D721Med (cell line): ENCODE data around the gene LRRC56.

Experiments
- DNase-seq: peaks from one replicate; pipeline ENCODE4 v3.0.0; 2011; ENCODE audit warnings: low spot score; ENCODE audit not compliant: insufficient read length
- FAIRE-seq: peaks from 2 replicates; lab custom pipeline; 2011; peaks lifted over from hg19 to GRCh38; lab: Jason Lieb, UNC
- TF ChIP-seq, protein P1 (sequence below): IDR thresholded peaks from 2 replicates; pipeline ENCODE4 v1.5.1; 2012; ENCODE audit warnings: mild to moderate bottlenecking, control low read depth; ENCODE audit not compliant: insufficient read depth; ENCODE audit errors: missing control alignments

LRRC56 gene

DNA sequence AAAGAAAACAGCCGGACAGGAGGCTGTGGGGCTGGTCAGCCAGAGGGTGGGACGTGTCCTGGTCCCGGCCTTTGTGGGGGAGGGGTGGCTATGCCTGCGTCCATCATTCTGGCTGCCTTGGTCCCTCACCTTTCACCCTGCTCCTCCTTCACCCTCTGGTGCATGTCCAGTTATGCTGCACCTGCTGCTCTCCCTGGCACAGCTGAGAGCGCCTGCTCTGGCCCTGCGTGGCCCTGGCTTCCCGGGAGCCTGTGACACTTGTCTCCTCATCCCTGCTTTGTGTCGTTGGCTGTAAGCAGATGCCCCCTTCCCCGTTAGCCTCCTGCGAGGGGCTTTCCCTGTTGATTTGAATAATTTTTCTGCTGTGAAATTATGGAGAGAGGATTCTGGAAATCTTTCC, 55.6 kb downstream of the LRRC56 start:
- TF ChIP-seq, protein P1, sequence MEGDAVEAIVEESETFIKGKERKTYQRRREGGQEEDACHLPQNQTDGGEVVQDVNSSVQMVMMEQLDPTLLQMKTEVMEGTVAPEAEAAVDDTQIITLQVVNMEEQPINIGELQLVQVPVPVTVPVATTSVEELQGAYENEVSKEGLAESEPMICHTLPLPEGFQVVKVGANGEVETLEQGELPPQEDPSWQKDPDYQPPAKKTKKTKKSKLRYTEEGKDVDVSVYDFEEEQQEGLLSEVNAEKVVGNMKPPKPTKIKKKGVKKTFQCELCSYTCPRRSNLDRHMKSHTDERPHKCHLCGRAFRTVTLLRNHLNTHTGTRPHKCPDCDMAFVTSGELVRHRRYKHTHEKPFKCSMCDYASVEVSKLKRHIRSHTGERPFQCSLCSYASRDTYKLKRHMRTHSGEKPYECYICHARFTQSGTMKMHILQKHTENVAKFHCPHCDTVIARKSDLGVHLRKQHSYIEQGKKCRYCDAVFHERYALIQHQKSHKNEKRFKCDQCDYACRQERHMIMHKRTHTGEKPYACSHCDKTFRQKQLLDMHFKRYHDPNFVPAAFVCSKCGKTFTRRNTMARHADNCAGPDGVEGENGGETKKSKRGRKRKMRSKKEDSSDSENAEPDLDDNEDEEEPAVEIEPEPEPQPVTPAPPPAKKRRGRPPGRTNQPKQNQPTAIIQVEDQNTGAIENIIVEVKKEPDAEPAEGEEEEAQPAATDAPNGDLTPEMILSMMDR, result no peak
- DNase-seq, result no peak
- no peak for FAIRE-seq

DNA sequence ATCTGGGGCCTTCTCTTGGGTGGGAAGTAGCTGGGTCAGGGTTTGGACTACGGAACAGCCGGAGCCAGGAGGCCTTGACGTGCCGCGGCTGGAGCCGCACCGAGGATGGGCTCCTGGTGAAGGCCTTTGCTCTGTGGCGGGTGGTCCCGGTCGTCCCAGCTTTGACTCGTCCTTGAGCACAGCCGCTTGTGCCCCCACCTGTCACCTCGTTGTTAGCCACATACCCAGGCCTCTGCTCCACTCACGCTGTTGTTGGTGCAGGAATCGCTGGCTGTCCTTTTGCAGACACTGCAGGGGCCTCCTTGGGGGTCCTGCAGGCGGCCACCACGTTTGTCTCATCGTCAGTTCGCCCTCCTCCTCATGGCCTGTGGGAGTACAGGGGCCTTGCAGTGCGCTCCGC, 56.0 kb downstream of the LRRC56 start:
- TF ChIP-seq, protein P1, result no peak
- FAIRE-seq (no peak), DNase-seq (no peak)

DNA sequence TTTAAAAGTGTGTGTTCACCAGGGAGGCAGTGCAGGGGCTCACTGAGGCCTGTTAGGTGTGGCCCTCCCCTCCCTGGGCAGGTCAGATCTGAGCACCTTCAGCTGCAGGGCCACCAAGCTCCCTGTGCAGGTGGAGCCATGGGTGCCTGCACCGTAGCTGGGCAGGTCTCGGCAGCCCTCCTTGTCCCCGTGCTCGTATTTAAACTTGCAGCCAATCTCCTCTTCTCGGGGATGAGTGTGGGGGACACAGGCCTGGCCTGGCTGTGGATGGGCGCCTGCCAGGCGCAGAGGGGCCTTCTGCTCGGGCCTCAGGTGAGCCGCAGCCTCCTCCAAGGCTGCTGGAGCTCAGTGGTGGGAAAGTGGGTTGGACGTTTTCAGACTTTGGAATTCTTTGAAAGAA, 58.1 kb downstream of the LRRC56 start:
- FAIRE-seq (no peak), DNase-seq (no peak)
- TF ChIP-seq, protein P1, result no peak

DNA sequence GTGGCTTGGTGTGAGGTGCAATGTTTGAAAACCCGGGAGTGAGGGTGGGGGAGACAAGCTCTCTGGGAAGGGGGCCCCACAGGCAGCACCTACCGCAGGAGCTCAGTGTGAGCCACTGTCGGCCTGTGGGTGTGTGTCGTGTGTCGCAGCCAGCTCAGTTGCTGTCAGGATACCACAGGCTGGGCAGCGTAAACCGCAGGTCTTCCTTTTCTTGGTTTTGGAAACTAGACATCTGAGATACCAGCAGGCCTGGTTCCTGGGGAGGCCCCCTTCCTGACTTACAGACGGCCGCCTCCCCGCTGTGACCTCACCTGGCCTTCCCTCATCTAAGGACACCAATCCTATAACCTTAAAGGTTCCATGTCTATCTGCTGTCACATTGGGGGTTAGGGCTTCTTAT, 59.0 kb downstream of the LRRC56 start:
- TF ChIP-seq, protein P1, result no peak
- DNase-seq, result no peak
- no peak for FAIRE-seq

DNA sequence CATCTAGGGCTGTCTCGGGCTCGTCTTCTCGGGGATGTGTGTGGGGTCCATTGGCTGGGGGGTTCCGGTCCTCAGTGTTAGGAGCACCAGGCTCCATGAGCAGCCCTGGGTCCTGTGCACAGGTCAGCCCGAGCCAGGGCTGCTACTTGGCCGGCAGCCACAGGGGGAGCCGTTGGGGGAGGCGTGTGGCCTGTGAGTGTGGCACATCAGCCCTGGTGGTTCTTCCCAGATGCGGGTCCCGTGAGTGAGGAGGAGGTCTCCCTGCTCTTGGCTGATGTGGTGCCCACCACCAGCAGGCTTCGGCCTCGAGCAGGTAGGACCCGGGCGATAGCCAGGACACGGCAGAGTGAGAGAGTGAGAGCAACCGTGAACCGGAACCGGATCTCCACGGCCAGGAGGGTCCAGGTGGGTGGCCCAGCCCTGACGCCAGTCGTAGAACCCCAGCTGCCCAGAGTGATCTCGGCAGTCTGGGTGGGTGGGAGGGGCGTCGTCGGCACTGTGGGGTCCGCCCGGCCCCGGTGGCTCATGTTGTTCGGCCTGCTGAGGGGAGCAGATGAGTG, 59.9 kb downstream of the LRRC56 start:
- TF ChIP-seq, protein P1, result no peak
- no peak for DNase-seq
- no peak for FAIRE-seq

DNA sequence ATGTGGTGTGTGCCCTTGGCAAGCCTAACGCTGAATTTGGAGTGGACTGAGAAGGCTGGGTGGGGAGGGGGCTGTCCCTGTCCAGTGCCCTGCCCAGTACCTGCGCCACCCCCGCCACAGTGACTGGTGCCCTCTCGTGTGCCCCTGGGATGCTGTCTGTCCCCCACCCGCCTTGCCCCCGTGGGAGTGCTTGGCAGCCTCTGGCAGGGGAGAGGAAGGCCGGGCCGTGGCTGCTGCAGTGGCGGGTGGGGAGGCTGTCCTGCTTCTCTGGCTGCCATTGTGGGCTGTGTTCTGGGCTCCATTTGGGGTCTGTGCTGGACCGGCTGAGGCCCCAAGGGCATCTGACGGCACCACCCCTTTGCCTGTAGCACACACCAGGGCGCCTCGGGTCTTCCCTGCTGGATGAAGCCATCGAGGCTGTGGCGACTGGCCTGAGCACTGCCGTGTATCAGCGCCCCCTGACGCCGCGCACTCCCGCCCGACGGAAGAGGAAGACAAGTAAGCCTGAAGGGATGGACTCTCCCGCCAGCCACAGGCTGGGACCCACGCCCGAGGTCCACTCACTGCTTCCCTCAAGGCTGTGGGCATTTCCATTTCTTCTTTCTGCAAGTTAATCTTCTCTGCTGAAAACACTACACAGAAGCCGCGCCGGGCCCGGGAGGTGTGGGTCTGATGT, 60.8 kb downstream of the LRRC56 start:
- DNase-seq, result no peak
- TF ChIP-seq, protein P1, result no peak
- FAIRE-seq, result no peak

DNA sequence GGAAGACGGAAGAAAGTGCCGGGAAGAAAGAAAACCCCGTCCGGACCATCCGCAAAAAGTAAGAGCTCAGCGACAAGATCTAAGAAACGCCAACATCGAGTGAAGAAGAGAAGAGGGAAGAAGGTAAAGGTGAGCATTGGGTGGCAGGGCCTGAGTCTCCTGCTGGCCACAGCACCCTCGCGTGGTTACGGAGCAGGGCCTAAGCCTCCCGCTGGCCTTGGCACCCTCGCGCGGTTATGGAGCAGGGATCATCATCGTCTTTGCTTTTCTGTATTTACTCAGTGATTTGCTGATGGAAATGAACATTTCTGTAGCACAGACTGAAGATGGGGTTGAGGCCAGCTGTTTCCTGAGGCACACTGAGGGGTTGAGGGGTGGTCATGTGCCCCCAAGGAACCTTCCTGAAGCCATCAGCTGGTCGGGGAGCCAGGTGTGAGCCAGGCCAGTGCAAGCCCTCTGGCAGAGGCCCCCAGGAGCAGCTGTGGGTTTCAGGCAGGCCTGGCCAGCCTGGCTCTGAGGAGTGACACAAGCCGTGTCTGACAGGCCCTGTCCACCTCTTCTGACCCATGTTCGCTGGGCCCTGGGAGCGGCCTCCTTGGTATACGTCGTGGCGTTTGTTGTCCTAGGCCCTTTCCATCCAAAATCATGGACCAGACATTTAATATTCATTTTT, 64.4 kb downstream of the LRRC56 start:
- TF ChIP-seq, protein P1, result no peak
- no peak for DNase-seq
- no peak for FAIRE-seq
